Measurements from ENCODE around the gene CAPN5.

The CAPN5 gene

GRCh38 chr11:77149716-77150392, 83.1 kb downstream of the CAPN5 start:
- no peak for DNase-seq (ENCODE audit: low read depth)

GRCh38 chr11:77150836-77151235, 84.1 kb downstream of the CAPN5 start:
- no peak for DNase-seq (ENCODE audit: low read depth)

- DNase-seq (ENCODE audit: low read depth): peak; percentile 51
These were observed 85.2 kb downstream of the CAPN5 start for GRCh38 chr11:77151804-77152509.

- no peak for DNase-seq (ENCODE audit: low read depth)
These were observed 86.1 kb downstream of the CAPN5 start for GRCh38 chr11:77152846-77153245.

- DNase-seq (ENCODE audit: low read depth): no peak
These were observed 86.8 kb downstream of the CAPN5 start for GRCh38 chr11:77153276-77154185.

- no peak for DNase-seq (ENCODE audit: low read depth)
These were observed 87.8 kb downstream of the CAPN5 start for GRCh38 chr11:77154381-77155081.

GRCh38 chr11:77155082-77155475, 88.3 kb downstream of the CAPN5 start:
- DNase-seq (ENCODE audit: low read depth): no peak

DNA sequence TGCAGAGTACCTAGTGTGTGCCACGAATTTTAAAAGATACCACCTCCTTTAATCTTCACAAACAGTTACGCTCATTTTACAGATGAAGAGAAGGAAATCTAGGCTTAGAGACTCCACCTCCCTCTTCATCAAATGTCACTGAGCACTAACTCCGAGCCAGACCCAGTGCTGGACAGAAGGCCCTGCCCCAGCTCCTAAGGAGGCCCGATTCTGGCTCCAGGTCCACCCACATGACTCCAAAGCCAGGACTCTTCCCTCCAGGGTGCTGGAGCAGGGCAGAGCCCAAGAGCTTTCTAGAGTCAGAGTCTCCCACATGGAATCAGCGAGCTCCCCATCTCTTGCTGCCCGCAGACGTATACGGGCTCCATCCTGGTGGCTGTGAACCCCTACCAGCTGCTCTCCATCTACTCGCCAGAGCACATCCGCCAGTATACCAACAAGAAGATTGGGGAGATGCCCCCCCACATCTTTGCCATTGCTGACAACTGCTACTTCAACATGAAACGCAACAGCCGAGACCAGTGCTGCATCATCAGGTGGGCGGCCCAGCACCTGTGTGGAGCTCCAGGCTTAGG, 88.9 kb downstream of the CAPN5 start:
- no peak for DNase-seq (ENCODE audit: low read depth)

GRCh38 chr11:77156396-77157195, 89.8 kb downstream of the CAPN5 start:
- DNase-seq (ENCODE audit: low read depth): no peak

DNA sequence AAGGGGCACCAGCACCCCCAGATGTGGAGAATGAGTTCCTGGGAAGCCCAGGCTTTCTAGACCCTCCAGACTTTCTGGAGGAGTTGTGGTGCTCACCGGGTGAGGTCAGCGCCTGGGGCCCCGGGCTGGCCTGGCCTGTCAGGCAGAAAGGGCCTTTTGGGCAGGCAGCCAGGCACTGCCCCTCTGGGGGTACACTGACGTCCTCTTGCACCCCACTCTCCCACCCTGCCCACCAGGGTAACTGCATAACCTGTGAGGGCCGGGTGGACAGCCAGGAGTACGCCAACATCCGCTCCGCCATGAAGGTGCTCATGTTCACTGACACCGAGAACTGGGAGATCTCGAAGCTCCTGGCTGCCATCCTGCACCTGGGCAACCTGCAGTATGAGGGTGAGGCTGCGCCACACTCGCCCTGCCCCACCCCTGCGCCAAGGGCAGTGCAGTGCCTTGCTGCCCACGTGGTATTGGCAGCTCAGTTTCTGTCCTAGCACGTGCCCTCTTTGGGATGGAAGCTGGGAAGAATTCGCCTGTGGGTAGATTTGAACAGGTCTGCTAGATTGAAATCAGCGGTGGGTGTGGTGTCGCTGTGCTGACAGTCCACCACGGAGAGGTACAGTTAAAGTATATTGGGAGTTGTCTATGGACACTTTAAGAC, 91.4 kb downstream of the CAPN5 start:
- DNase-seq (ENCODE audit: low read depth): no peak

GRCh38 chr11:77159219-77159936, 92.6 kb downstream of the CAPN5 start:
- no peak for DNase-seq (ENCODE audit: low read depth)

- DNase-seq (ENCODE audit: low read depth): no peak
These were observed 93.2 kb downstream of the CAPN5 start for GRCh38 chr11:77159937-77160495.

GRCh38 chr11:77163271-77163670, 96.5 kb downstream of the CAPN5 start:
- DNase-seq (ENCODE audit: low read depth): no peak

DNA sequence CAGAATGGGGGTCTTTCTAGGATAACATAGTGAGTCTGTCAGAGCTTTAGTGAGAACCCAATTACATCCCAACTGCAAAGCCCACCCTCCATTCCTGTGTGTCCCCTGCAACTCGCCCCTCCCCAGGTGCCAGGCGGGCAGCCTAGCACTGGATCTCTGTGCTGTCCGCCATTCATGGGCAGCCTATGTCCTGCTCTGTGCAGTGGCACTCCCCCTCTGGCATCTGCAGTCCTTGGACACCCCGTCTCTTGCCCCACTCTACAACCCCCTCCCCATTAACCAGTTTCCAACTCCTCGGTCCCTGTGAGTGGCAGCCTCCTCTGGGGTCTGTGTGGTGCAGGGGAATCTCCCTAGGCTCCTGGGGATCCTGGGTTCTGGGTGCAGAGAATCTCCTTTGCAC, 98.3 kb downstream of the CAPN5 start:
- no peak for DNase-seq (ENCODE audit: low read depth)

- no peak for DNase-seq (ENCODE audit: low read depth)
These were observed 99.2 kb downstream of the CAPN5 start for GRCh38 chr11:77166021-77166420.

DNA sequence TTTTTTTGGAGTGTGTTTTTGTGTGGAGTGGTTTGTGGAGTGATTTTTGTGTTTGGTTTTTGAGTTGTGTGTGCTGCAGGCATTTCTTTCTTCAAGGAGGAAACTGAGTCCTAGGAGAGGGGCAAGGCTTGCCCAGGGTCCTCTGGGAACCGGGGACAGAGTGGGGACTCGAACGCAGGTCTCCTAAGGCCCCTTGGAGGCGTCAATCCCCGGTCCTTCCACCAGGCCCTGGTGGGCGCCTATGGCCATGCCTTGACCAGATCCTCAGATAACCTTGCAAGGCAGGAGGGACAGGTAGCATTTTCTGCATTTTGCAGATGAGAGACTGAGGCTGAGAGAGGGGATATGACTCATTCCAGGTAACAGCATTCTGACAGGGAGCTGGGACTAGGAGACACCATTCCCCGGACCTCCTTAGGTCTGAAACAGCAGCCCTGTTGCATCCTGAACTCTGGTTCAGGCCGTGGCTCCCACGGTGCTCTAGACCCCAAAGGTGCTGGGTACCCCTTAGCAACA, 100.4 kb downstream of the CAPN5 start:
- no peak for DNase-seq (ENCODE audit: low read depth)

DNA sequence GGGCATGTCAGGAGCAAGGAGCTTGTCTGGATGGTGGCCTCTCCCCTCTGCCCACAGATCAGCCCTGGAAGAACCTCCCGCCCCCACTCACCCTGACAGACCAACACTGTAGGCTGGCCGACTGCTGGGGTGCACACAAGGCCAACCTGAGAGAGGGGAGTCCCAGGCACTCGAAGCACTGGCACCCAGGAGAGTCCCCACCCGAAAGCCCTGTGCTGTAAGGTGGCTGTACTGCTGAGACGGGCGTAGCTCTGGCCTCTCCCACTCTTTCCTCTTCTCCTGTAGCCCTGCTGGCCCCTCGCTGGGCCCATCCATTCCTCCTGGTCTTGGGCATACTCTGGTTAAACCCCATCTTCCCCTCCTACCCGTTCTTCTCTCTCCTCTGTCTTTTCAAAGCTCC, 101.0 kb downstream of the CAPN5 start:
- DNase-seq (ENCODE audit: low read depth): no peak

- DNase-seq (ENCODE audit: low read depth): no peak
These were observed 103.3 kb downstream of the CAPN5 start for GRCh38 chr11:77170107-77170506.

DNA sequence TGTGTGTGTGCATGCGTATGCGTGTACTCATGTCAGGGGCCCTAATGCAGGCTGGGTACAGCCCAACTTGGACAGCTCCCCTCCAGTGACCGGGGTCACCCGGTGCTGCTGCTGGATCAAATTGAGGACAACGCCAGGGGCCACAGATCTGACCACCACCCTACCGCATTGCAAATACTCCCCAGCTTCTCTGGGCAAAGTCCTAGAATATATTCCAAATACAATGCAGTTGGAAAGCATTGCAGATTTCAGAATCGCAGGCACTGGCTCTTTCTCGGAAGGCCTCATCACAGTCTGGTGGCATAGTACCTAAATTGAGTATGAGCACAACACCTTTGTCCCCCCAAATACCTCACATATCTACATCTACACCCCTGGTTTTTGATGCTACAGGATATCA, 104.5 kb downstream of the CAPN5 start:
- DNase-seq (ENCODE audit: low read depth): no peak
